MM.1S (cell line): ENCODE data around the gene FRMD8.

ENCODE experiments used
- CTCF ChIP-seq: fragments of 300-600 bp; sonication (generic); IDR thresholded peaks from 2 replicates; pipeline ENCODE4 v1.5.1; 2016; ENCODE audit warnings: antibody characterized with exemption, low read length, mixed read lengths
- EZH2 ChIP-seq: fragments of 300-600 bp; sonication (generic); optimal IDR thresholded peaks from 2 replicates; pipeline ENCODE3; 2017; ENCODE audit warnings: low read depth, mild to moderate bottlenecking, antibody characterized with exemption, low read length, mixed read lengths
- EZH2phosphoT487 ChIP-seq: fragments of 300-600 bp; sonication (generic); IDR thresholded peaks from 2 replicates; pipeline ENCODE4 v1.6.1; 2018; ENCODE audit warnings: antibody characterized with exemption, low read length

GRCh38 chr11:65390099-65390941 lies 3.9 kb downstream of the FRMD8 start:
- no peak for TF ChIP-seq CTCF
- TF ChIP-seq EZH2 = no peak
- no peak for TF ChIP-seq EZH2phosphoT487
